Fibroblast of the aortic adventitia (primary cell): ENCODE results near the gene FARS2. TPM values are rescaled to one million over a fixed set of nuclear protein-coding genes. Genes with fewer than 3 reads are reported as not detected.

Experiments used
- DNase-seq: peaks from one replicate; pipeline ENCODE4 v3.0.0-alpha.2; 2010; ENCODE audit warnings: low read depth
- H3K4me3 ChIP-seq: 2 replicates; pipeline ENCODE4 v1.5.1; 2011; ENCODE audit warnings: low read depth, mild to moderate bottlenecking, control low read depth, low read length, moderate library complexity
- CTCF ChIP-seq: IDR thresholded peaks from 2 replicates; pipeline ENCODE4 v1.5.1; 2011; ENCODE audit warnings: mild to moderate bottlenecking, low read length, control low read depth, inconsistent platforms; ENCODE audit not compliant: insufficient read depth
- total RNA-seq: library from RNA; depleted of rRNA; stranded (reverse); fragments of >200 nt; gene quantifications from 2 replicates; pipeline ENCODE4 v1.2.3, GENCODE V29; 2012; ENCODE audit warnings: low replicate concordance

FARS2 gene
- total RNA-seq, 1 donor, result 25.5 TPM

- no peak overlapping the region for H3K4me3 ChIP-seq
- no peak for DNase-seq
- no peak for TF ChIP-seq CTCF
Measured at GRCh38 chr6:5707281-5708045, 446.1 kb downstream of the FARS2 start.

DNA sequence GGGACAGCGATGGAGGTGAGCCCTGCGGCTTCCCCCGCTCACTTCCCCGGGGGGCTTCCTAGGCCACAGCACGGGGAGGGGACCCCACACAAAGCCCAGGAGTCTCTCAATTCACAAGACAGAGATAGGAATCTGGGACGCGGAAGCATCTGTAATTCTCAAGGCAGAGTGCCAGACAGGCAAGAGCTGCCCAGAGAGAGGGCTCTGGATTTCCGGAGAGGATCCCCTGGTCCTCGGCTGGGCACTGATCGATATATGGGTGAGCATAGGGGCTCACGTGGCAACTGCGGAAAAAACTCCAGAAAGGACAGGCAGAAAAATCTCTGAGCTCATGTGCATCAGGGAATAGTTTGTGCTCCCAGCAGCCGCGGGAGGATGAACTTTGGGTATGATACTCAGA, 449.2 kb downstream of the FARS2 start:
- TF ChIP-seq CTCF, result no peak
- DNase-seq, result no peak
- no peak overlapping the region for H3K4me3 ChIP-seq

DNA sequence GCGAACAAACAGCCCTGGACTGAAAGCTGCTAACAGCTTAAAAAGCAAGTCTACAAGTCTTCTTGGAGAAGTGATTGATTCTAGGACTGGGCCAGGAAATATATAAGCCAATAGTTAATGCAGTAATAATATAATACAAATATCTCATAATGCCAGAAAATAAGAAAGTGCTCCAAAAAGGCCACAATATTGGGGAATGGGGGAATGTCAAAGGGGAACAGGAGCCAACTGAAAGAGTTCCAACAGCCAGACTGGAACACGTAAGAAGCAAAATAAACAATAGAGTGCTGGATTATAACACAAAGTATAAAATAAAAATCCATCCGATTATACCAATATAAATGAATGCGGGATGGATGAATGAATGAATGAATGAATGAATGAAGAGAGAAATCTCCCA, 449.6 kb downstream of the FARS2 start:
- H3K4me3 ChIP-seq, result no peak overlapping the region
- no peak for TF ChIP-seq CTCF
- DNase-seq, result no peak

DNA sequence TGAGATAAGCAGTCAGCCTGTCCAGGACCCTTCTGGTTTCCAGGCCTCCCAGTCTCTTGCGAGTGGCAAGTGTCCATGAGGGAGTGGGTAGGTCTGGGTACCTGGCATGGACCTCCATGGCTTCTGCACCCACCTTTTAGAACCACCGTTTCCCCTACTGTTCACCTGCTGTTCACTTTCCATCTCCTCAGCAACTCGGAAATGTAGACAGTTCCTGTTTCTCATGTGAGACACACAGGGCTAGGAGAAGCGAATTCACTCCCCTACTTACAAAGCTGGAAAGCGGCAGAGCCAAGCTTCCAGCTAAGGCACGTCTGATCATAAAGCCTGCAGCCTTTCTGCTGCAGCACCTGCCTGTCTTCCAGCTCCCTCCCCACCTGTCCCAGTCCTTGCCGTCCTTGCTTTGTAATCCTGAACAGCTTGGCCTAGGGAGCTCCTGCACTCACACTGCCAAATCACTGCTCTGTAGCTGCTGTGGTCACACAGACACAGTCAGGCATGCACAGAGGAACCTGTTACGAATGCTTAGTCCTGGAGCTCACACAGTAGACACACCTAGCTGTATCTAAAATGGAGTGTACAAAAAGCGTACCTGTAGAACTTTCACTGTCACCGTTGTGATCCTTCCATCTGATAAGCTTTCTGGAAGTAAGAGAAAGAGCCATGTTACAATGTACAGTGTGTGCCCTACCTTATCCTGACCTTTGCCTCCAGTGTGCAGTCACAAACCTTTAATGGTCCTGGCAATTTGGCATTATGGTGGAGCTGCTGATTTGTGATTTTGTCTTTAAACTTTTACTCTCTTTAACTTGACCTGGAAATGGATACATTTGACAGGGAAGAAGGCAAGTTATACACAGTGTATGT, 451.3 kb downstream of the FARS2 start:
- no peak for TF ChIP-seq CTCF
- no peak overlapping the region for H3K4me3 ChIP-seq
- DNase-seq, result no peak

DNA sequence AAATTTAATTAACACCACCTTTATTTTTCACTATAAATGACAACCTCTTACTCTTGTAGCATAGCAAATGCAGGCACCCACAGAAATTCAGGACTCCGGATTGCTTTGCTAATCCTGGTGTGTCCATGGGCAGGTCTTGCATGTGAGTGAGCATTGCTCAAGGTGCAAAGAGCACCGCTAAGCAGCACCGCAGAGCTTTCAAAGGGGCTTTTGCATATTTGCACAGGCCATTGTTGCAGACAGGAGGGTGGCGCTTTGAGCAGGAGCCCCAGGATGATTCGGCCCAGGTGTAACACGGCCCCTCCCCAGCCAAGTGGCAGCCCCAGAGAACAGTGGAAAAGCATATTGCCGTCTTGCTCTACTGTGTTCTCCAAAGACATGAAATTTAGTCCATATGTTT, 452.2 kb downstream of the FARS2 start:
- H3K4me3 ChIP-seq, result no peak overlapping the region
- no peak for TF ChIP-seq CTCF
- DNase-seq, result no peak

- DNase-seq, result no peak
- no peak overlapping the region for H3K4me3 ChIP-seq
- no peak for TF ChIP-seq CTCF
Measured at GRCh38 chr6:5718231-5718947, 457.1 kb downstream of the FARS2 start.
